ENCODE data around the gene CFL1.

The CFL1 gene

GRCh38 chr11:65860278-65861164, 2.5 kb upstream of the CFL1 start, which contains the start of gene MUS81:
Gene MUS81, plus strand, starts transcription at chr11:65860433. Its CDS starts 321 bp downstream, at chr11:65860754.
- H3K79me2 ChIP-seq (ENCODE audit: low read length), result peaks cover 46% of the 10 kb centered on the region
- TF ChIP-seq EZH2phosphoT487 (IDR thresholded peaks at IDR 0.05; ENCODE audit: low read depth) (no peak), CTCF (IDR thresholded peaks at IDR 0.05; ENCODE audit: low read depth, low read length) (peak; percentile 93)
- H3K36me3 ChIP-seq (replicated peaks; ENCODE audit: low read depth, low read length), result peaks cover 58% of the 10 kb centered on the region
- H3K27me3 ChIP-seq (ENCODE audit: low read depth, low read length), result no peaks in the 10 kb centered on the region
- H3K4me1 ChIP-seq (ENCODE audit: low read length), result peaks cover 20% of the 10 kb centered on the region
- peak within 1 kb of the TSS; percentile 94 for H3K4me2 ChIP-seq (ENCODE audit: low read length)
- H2AFZ ChIP-seq (ENCODE audit: low read depth, low read length), result peak within 1 kb of the TSS; percentile 52; the same call in 1 of the 2 replicates
- peaks cover 19% of the 10 kb centered on the region for H4K20me1 ChIP-seq (ENCODE audit: insufficient read depth, low read length)
- no peaks in the 10 kb centered on the region for H3K9me3 ChIP-seq (ENCODE audit: insufficient read depth, low read length)
- H3K4me3 ChIP-seq (ENCODE audit: low read length), result peak within 1 kb of the TSS; percentile 85
- peak within 1 kb of the TSS; percentile 92 for H3K27ac ChIP-seq (ENCODE audit: low read length)
- peak within 1 kb of the TSS; percentile 97 for H3K9ac ChIP-seq (ENCODE audit: low read length)

GRCh38 chr11:65859812-65860277, 1.9 kb upstream of the CFL1 start:
- peaks cover 53% of the 10 kb centered on the region for H3K79me2 ChIP-seq (ENCODE audit: low read length)
- no peak overlapping the region for H2AFZ ChIP-seq (ENCODE audit: low read depth, low read length)
- TF ChIP-seq CTCF (IDR thresholded peaks at IDR 0.05; ENCODE audit: low read depth, low read length), result no peak
- TF ChIP-seq EZH2phosphoT487 (IDR thresholded peaks at IDR 0.05; ENCODE audit: low read depth), result no peak
- H3K36me3 ChIP-seq (replicated peaks; ENCODE audit: low read depth, low read length), result peaks cover 57% of the 10 kb centered on the region
- peak overlapping the region; percentile 97 for H3K9ac ChIP-seq (ENCODE audit: low read length)
- H3K27ac ChIP-seq (ENCODE audit: low read length), result peak overlapping the region; percentile 92
- peak overlapping the region; percentile 92 for H3K4me2 ChIP-seq (ENCODE audit: low read length)
- no peaks in the 10 kb centered on the region for H3K9me3 ChIP-seq (ENCODE audit: insufficient read depth, low read length)
- peaks cover 26% of the 10 kb centered on the region for H4K20me1 ChIP-seq (ENCODE audit: insufficient read depth, low read length)
- peak overlapping the region; percentile 85 for H3K4me3 ChIP-seq (ENCODE audit: low read length)
- H3K27me3 ChIP-seq (ENCODE audit: low read depth, low read length), result no peaks in the 10 kb centered on the region
- H3K4me1 ChIP-seq (ENCODE audit: low read length), result peaks cover 20% of the 10 kb centered on the region

- Histone ChIP-seq H3K27ac (ENCODE audit: low read length) (peak overlapping the region; percentile 92), H3K79me2 (ENCODE audit: low read length) (peaks cover 58% of the 10 kb centered on the region), H4K20me1 (ENCODE audit: insufficient read depth, low read length) (peaks cover 32% of the 10 kb centered on the region), H3K4me3 (ENCODE audit: low read length) (peak overlapping the region; percentile 85), H3K9me3 (ENCODE audit: insufficient read depth, low read length) (no peaks in the 10 kb centered on the region), H3K4me1 (ENCODE audit: low read length) (peaks cover 20% of the 10 kb centered on the region), H3K4me2 (ENCODE audit: low read length) (peak overlapping the region; percentile 94), H2AFZ (ENCODE audit: low read depth, low read length) (peak overlapping the region; percentile 52), H3K27me3 (ENCODE audit: low read depth, low read length) (no peaks in the 10 kb centered on the region), H3K36me3 (replicated peaks; ENCODE audit: low read depth, low read length) (peaks cover 57% of the 10 kb centered on the region), H3K9ac (ENCODE audit: low read length) (peak overlapping the region; percentile 97)
- peak; percentile 21; the same call in 1 of the 2 replicates for TF ChIP-seq CTCF (IDR thresholded peaks at IDR 0.05; ENCODE audit: low read depth, low read length)
- no peak for TF ChIP-seq EZH2phosphoT487 (IDR thresholded peaks at IDR 0.05; ENCODE audit: low read depth)
Observed at GRCh38 chr11:65859095-65859811, 1.3 kb upstream of the CFL1 start.

- Histone ChIP-seq H3K36me3 (replicated peaks; ENCODE audit: low read depth, low read length) (peaks cover 57% of the 10 kb centered on the region), H3K27ac (ENCODE audit: low read length) (peak overlapping the region; percentile 92), H3K4me1 (ENCODE audit: low read length) (peaks cover 20% of the 10 kb centered on the region), H3K9ac (ENCODE audit: low read length) (peak overlapping the region; percentile 94), H3K4me2 (ENCODE audit: low read length) (peak overlapping the region; percentile 94), H2AFZ (ENCODE audit: low read depth, low read length) (peak overlapping the region; percentile 52), H3K79me2 (ENCODE audit: low read length) (peaks cover 64% of the 10 kb centered on the region), H3K27me3 (ENCODE audit: low read depth, low read length) (no peaks in the 10 kb centered on the region), H3K9me3 (ENCODE audit: insufficient read depth, low read length) (no peaks in the 10 kb centered on the region), H3K4me3 (ENCODE audit: low read length) (peak overlapping the region; percentile 85), H4K20me1 (ENCODE audit: insufficient read depth, low read length) (peaks cover 38% of the 10 kb centered on the region)
- no peak for TF ChIP-seq EZH2phosphoT487 (IDR thresholded peaks at IDR 0.05; ENCODE audit: low read depth)
- TF ChIP-seq CTCF (IDR thresholded peaks at IDR 0.05; ENCODE audit: low read depth, low read length), result no peak
Observed at GRCh38 chr11:65858681-65859087, 704 bp upstream of the CFL1 start.
